Bronchial epithelial cell (primary cell): Measurements from ENCODE around the gene UGT1A9. TPM values are rescaled to one million over a fixed set of nuclear protein-coding genes. Genes with fewer than 3 reads are reported as not detected.
"Not testable (repeated sequence)": the region's sequence is repeated elsewhere in the genome, so short reads cannot be mapped to it uniquely, and the experiment has no call there.

Experiments used
- DNase-seq: peaks from one replicate; pipeline ENCODE4 v3.0.0-alpha.2; 2010; ENCODE audit warnings: low read depth
- FAIRE-seq: peaks from 2 replicates; lab custom pipeline; 2011; peaks lifted over from hg19 to GRCh38; lab: Jason Lieb, UNC
- H3K27me3 ChIP-seq: 2 replicates; pipeline ENCODE4 v1.5.1; 2011; ENCODE audit warnings: low read length; ENCODE audit not compliant: control insufficient read depth, insufficient read depth
- H3K36me3 ChIP-seq: 2 replicates; pipeline ENCODE4 v1.5.1; 2011; ENCODE audit warnings: low read length; ENCODE audit not compliant: control insufficient read depth, insufficient read depth
- H3K4me3 ChIP-seq: 2 replicates; pipeline ENCODE4 v1.5.1; 2011; ENCODE audit warnings: mild to moderate bottlenecking, low read depth, low read length, control low read depth
- CTCF ChIP-seq: IDR thresholded peaks from 2 replicates; pipeline ENCODE4 v1.5.1; 2011; ENCODE audit warnings: mild to moderate bottlenecking, moderate library complexity, low read length, control low read depth, inconsistent platforms; ENCODE audit not compliant: insufficient read depth, severe bottlenecking
- total RNA-seq: library from RNA; depleted of rRNA; stranded (reverse); fragments of >200 nt; gene quantifications from 2 replicates; pipeline ENCODE4 v1.2.1, GENCODE V29; 2014

Gene UGT1A9
- total RNA-seq, 1 donor from 2014 or later = 0.26 TPM

- Histone ChIP-seq H3K4me3 (no peak overlapping the region), H3K36me3 (no peaks in the 10 kb centered on the region), H3K27me3 (no peaks in the 10 kb centered on the region)
- TF ChIP-seq CTCF = no peak
- DNase-seq (peak; percentile 92), FAIRE-seq (no peak)
Measured at GRCh38 chr2:233650981-233651380, 20.7 kb upstream of the UGT1A9 start.

- peak; percentile 89 for FAIRE-seq
- H3K27me3 ChIP-seq = no peaks in the 10 kb centered on the region
Measured at GRCh38 chr2:233651430-233651829, 20.3 kb upstream of the UGT1A9 start.

GRCh38 chr2:233654501-233654900 lies 17.2 kb upstream of the UGT1A9 start:
- Histone ChIP-seq H3K4me3 (no peak overlapping the region), H3K36me3 (no peaks in the 10 kb centered on the region), H3K27me3 (no peaks in the 10 kb centered on the region)
- no peak for DNase-seq
- no peak for TF ChIP-seq CTCF
- no peak for FAIRE-seq

More at GRCh38 chr2:233651430-233651829, 20.3 kb upstream of the UGT1A9 start:
- Histone ChIP-seq H3K36me3 (no peaks in the 10 kb centered on the region), H3K4me3 (no peak overlapping the region)
- no peak for TF ChIP-seq CTCF
- no peak for DNase-seq

- DNase-seq (no peak), FAIRE-seq (no peak)
- no peak overlapping the region for H3K4me3 ChIP-seq
- TF ChIP-seq CTCF = no peak
- H3K27me3 ChIP-seq = no peaks in the 10 kb centered on the region
- no peaks in the 10 kb centered on the region for H3K36me3 ChIP-seq
Measured at GRCh38 chr2:233655043-233655442, 16.7 kb upstream of the UGT1A9 start.

GRCh38 chr2:233655943-233656342 lies 15.8 kb upstream of the UGT1A9 start:
- DNase-seq, H3K36me3 ChIP-seq, H3K27me3 ChIP-seq, H3K4me3 ChIP-seq: not testable (repeated sequence)
- FAIRE-seq = peak; percentile 97

- no peaks in the 10 kb centered on the region for H3K36me3 ChIP-seq
- H3K4me3 ChIP-seq = no peak overlapping the region
- no peak for FAIRE-seq
- no peak for DNase-seq
- no peak for TF ChIP-seq CTCF
- no peaks in the 10 kb centered on the region for H3K27me3 ChIP-seq
Measured at GRCh38 chr2:233656443-233656842, 15.3 kb upstream of the UGT1A9 start.
